PC-9 (cell line): ENCODE measurements around the gene NF2. TPM values are rescaled to one million over a fixed set of nuclear protein-coding genes. Genes with fewer than 3 reads are reported as not detected.

Source experiments
- BruUV-seq: library from RNA; stranded (reverse); fragments of 400-500 nt; replicated peaks from 2 replicates; lab custom pipeline; 2021; lab: Mats Ljungman, UMichigan
- CTCF ChIA-PET: fragments of 300-600 bp; sonication (Branson Sonifier 250); formaldehyde crosslinking; loops from one replicate; lab custom pipeline; 2022; ENCODE audit warnings: antibody characterized with exemption; lab: Charles Lee
- POLR2A ChIA-PET: fragments of 300-600 bp; sonication (Branson Sonifier 250); formaldehyde crosslinking; loops from one replicate; lab custom pipeline; 2022; ENCODE audit warnings: antibody characterized with exemption; ENCODE audit not compliant: unreplicated experiment; lab: Charles Lee
- DNase-seq, 2 experiments: peaks; one replicate each; pipeline versions ENCODE4 v3.0.0 to v3.0.0-alpha.2; 2015 to 2022; ENCODE audit warnings: mixed read lengths in 1 of 2
- H2AFZ ChIP-seq: fragments of 200-600 bp; sonication (generic); 2 replicates; pipeline ENCODE4 v1.8.1; 2017; ENCODE audit warnings: antibody characterized with exemption
- H3F3A ChIP-seq: fragments of 200-600 bp; sonication (generic); 2 replicates; pipeline ENCODE4 v1.8.1; 2017; ENCODE audit warnings: antibody characterized with exemption, mild to moderate bottlenecking, low read depth; ENCODE audit not compliant: insufficient read depth
- H3K27ac ChIP-seq: fragments of 200-600 bp; sonication (generic); 2 replicates; pipeline ENCODE4 v1.6.1; 2016; ENCODE audit warnings: mixed run types
- H3K27me3 ChIP-seq: fragments of 200-600 bp; sonication (generic); 2 replicates; pipeline ENCODE4 v1.6.1; 2016; ENCODE audit warnings: low read depth, mixed run types; ENCODE audit not compliant: insufficient read depth
- H3K36me3 ChIP-seq: fragments of 200-600 bp; sonication (generic); 2 replicates; pipeline ENCODE4 v1.6.1; 2016; ENCODE audit warnings: low read depth, mixed run types
- H3K4me1 ChIP-seq: fragments of 200-600 bp; sonication (generic); replicated peaks from 2 replicates; pipeline ENCODE4 v1.6.1; 2016; ENCODE audit warnings: mixed run types; ENCODE audit not compliant: insufficient read depth
- H3K4me2 ChIP-seq: fragments of 200-600 bp; sonication (generic); 2 replicates; pipeline ENCODE4 v1.6.1; 2017; ENCODE audit warnings: mixed run types
- H3K4me3 ChIP-seq: fragments of 200-600 bp; sonication (generic); 2 replicates; pipeline ENCODE4 v1.6.1; 2016; ENCODE audit warnings: mixed run types
- H3K79me2 ChIP-seq: fragments of 200-600 bp; sonication (generic); 2 replicates; pipeline ENCODE4 v1.6.1; 2017; ENCODE audit warnings: low read depth, mixed run types
- H3K9me2 ChIP-seq: fragments of 200-600 bp; sonication (generic); 2 replicates; pipeline ENCODE4 v1.8.1; 2017; ENCODE audit warnings: mild to moderate bottlenecking; ENCODE audit not compliant: insufficient read depth
- H3K9me3 ChIP-seq: fragments of 200-600 bp; sonication (generic); 2 replicates; pipeline ENCODE4 v1.8.1; 2016; ENCODE audit warnings: low read depth; ENCODE audit not compliant: insufficient read depth
- H4K20me1 ChIP-seq: fragments of 200-600 bp; sonication (generic); 2 replicates; pipeline ENCODE4 v1.8.1; 2017; ENCODE audit not compliant: insufficient read depth
- EZH2 ChIP-seq: fragments of 200-600 bp; sonication (generic); IDR thresholded peaks from 2 replicates; pipeline ENCODE4 v1.8.0; 2017; ENCODE audit warnings: antibody characterized with exemption, low read depth
- intact Hi-C: fragments of 100-400 bp; cut with micrococcal nuclease; formaldehyde crosslinking; loops from one replicate; pipeline ENCODE4 v1.10.0; 2022; ENCODE audit not compliant: unreplicated experiment
- total RNA-seq: library from RNA; stranded (reverse); gene quantifications from 2 replicates; pipeline ENCODE4 v1.2.3, GENCODE V29; 2021
- TF ChIP-seq, protein P1 (sequence below): fragments of 200-600 bp; sonication (generic); conservative IDR thresholded peaks from 2 replicates; pipeline ENCODE4 v1.6.1; 2017; ENCODE audit warnings: mixed run types, antibody characterized with exemption, mild to moderate bottlenecking, moderate library complexity

NF2 gene
- total RNA-seq, 1 experiment from 2014 or later: 73.2 TPM

DNA sequence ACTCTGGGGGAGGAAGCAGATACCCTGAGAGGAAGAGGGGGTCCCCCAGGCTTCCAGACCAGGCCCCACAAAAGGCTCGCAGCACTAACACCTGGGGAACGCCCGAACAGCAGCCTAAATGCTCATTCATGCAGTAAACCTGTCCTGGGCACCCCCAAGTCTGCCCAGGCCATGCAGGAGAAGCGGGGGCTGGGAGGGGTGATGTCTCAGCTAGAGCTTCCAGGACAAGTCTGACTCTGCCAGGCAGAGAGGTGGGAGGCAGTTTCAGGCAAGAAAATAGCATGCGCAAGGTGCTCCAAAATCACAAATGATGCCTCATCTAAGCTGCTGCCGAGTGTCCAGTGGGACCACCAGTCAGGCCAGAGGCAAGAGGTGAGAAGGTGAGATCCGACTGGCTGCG is 131.0 kb downstream of the NF2 start:
- H3F3A ChIP-seq: no peaks in the 10 kb centered on the region
- no peak overlapping the region for H3K4me3 ChIP-seq
- no peaks in the 10 kb centered on the region for H3K27me3 ChIP-seq
- H3K4me1 ChIP-seq: no peaks in the 10 kb centered on the region
- TF ChIP-seq, protein P1, sequence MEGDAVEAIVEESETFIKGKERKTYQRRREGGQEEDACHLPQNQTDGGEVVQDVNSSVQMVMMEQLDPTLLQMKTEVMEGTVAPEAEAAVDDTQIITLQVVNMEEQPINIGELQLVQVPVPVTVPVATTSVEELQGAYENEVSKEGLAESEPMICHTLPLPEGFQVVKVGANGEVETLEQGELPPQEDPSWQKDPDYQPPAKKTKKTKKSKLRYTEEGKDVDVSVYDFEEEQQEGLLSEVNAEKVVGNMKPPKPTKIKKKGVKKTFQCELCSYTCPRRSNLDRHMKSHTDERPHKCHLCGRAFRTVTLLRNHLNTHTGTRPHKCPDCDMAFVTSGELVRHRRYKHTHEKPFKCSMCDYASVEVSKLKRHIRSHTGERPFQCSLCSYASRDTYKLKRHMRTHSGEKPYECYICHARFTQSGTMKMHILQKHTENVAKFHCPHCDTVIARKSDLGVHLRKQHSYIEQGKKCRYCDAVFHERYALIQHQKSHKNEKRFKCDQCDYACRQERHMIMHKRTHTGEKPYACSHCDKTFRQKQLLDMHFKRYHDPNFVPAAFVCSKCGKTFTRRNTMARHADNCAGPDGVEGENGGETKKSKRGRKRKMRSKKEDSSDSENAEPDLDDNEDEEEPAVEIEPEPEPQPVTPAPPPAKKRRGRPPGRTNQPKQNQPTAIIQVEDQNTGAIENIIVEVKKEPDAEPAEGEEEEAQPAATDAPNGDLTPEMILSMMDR: no peak
- TF ChIP-seq EZH2: no peak
- H3K36me3 ChIP-seq: no peaks in the 10 kb centered on the region
- no peak overlapping the region for H2AFZ ChIP-seq
- H3K4me2 ChIP-seq: no peak overlapping the region
- no peaks in the 10 kb centered on the region for H3K79me2 ChIP-seq
- no peaks in the 10 kb centered on the region for H4K20me1 ChIP-seq
- ChIA-PET POLR2A (no interaction called here), CTCF (no interaction called here)
- DNase-seq: no peak
- H3K9me3 ChIP-seq: no peaks in the 10 kb centered on the region
- no peaks in the 10 kb centered on the region for H3K9me2 ChIP-seq
- no peak overlapping the region for H3K27ac ChIP-seq
- BruUV-seq: no TSS peak
- intact Hi-C loops: no loop called here

DNA sequence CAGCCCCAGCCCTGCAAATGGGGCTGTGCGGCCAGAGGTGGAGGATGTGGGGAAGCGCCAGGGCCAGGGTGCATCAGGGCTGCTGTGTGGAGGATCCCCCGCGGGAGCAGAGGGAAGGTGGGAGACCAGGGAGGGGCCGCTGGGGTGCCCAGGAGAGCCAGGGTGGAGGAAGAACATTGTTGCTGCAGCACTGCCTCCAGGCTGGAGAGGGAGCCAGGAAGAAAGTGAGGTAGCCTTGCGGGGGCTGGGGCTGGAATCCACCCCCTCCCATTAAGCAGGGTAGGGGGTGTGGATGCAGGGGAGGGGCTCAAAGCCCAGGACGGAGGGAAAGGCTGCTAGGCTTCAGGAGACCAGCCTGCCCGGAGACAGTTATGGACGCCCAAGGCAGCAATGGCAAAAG is 131.4 kb downstream of the NF2 start:
- no TSS peak for BruUV-seq
- TF ChIP-seq EZH2: no peak
- TF ChIP-seq, protein P1: no peak
- no peaks in the 10 kb centered on the region for H3K27me3 ChIP-seq
- ChIA-PET CTCF (no interaction called here), POLR2A (no interaction called here)
- H3K79me2 ChIP-seq: no peaks in the 10 kb centered on the region
- no peak for DNase-seq
- H3K9me3 ChIP-seq: no peaks in the 10 kb centered on the region
- no peak overlapping the region for H3K27ac ChIP-seq
- H3K9me2 ChIP-seq: no peaks in the 10 kb centered on the region
- no peaks in the 10 kb centered on the region for H3F3A ChIP-seq
- no peaks in the 10 kb centered on the region for H4K20me1 ChIP-seq
- H3K36me3 ChIP-seq: no peaks in the 10 kb centered on the region
- no peaks in the 10 kb centered on the region for H3K4me1 ChIP-seq
- intact Hi-C loops: no loop called here
- H3K4me3 ChIP-seq: no peak overlapping the region
- H3K4me2 ChIP-seq: no peak overlapping the region
- no peak overlapping the region for H2AFZ ChIP-seq

DNA sequence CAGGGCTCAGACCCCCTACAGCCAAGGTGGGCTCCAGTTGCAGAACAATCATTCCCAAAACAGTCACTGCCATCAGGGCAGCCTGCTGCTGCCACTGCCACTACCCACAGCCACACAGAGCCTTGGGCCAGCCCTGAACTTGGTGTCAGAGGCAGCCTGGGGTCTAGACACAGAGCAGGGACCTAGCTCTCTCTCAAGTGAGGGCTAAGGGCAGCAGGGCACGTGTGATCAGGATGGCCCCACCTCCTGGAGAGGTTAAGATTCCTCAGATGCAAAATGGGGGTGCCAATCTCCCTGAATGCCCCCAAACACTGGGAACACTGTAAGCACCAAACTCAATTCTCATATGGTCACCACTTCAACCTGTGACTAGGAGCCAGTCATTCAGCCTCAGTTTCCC is 132.0 kb downstream of the NF2 start:
- no peaks in the 10 kb centered on the region for H3K36me3 ChIP-seq
- no peak overlapping the region for H3K4me2 ChIP-seq
- H3K4me1 ChIP-seq: no peaks in the 10 kb centered on the region
- no peaks in the 10 kb centered on the region for H3K9me3 ChIP-seq
- no peaks in the 10 kb centered on the region for H4K20me1 ChIP-seq
- H3K27ac ChIP-seq: no peak overlapping the region
- CTCF ChIA-PET: no interaction called here
- H3K79me2 ChIP-seq: no peaks in the 10 kb centered on the region
- TF ChIP-seq EZH2: no peak
- TF ChIP-seq, protein P1: no peak
- no peaks in the 10 kb centered on the region for H3F3A ChIP-seq
- no peak overlapping the region for H2AFZ ChIP-seq
- POLR2A ChIA-PET: no interaction called here
- no peak for DNase-seq
- no TSS peak for BruUV-seq
- H3K9me2 ChIP-seq: no peaks in the 10 kb centered on the region
- H3K4me3 ChIP-seq: no peak overlapping the region
- H3K27me3 ChIP-seq: no peaks in the 10 kb centered on the region
- intact Hi-C loops: no loop called here
